HepG2 (cell line): Measurements from ENCODE around the gene LDB3. TPM values are rescaled to one million over a fixed set of nuclear protein-coding genes. Genes with fewer than 3 reads are reported as not detected.

Experiments used
- ATAC-seq: fragments of 200-7000 bp; cut with Tn5 transposase; 3 replicates; pipeline ENCODE4 v1.9.1; 2020; ENCODE audit warnings: mild to moderate bottlenecking, moderate library complexity
- BruUV-seq: library from RNA; stranded (reverse); fragments of 400-500 nt; replicated peaks from 2 replicates; lab custom pipeline; 2021; lab: Mats Ljungman, UMichigan
- CTCF ChIA-PET: fragments of 300-600 bp; formaldehyde crosslinking; extraction: SDS; loops from one replicate; lab custom pipeline; 2021; ENCODE audit warnings: low total read pairs, inconsistent platforms, low intra/inter-chr PET ratio; lab: Yijun Ruan, JAX
- POLR2A ChIA-PET: fragments of 350-600 bp; sonication (Branson Sonifier 250); formaldehyde crosslinking; loops from one replicate; lab custom pipeline; 2020; ENCODE audit warnings: antibody characterized with exemption, inconsistent platforms; lab: Yijun Ruan, JAX
- DNase-seq: peaks from one replicate; pipeline ENCODE4 v3.0.0-alpha.2; 2015; ENCODE audit warnings: low spot score
- FAIRE-seq: peaks from 3 replicates; lab custom pipeline; 2011; peaks lifted over from hg19 to GRCh38; lab: Jason Lieb, UNC
- H2AFZ ChIP-seq: one replicate; pipeline ENCODE4 v1.6.1; 2011; ENCODE audit warnings: low read length, inconsistent platforms
- H3K27ac ChIP-seq: fragments of 300-600 bp; 3 replicates; pipeline ENCODE4 v1.8.0; 2011; ENCODE audit warnings: mixed run types, mild to moderate bottlenecking, mixed read lengths, low read length, inconsistent platforms; ENCODE audit not compliant: insufficient read depth; ENCODE audit errors: extremely low read length
- H3K27me3 ChIP-seq, 2 experiments: fragments of 200-600 bp in 1 of 2; 2 replicates in 1 of 2; 3 replicates in 1 of 2; pipeline versions ENCODE4 v1.6.0 to v1.8.0; 2011; ENCODE audit warnings: low read length in 2 of 2, mild to moderate bottlenecking in 2 of 2, moderate library complexity in 2 of 2, inconsistent platforms in 1 of 2; ENCODE audit not compliant: insufficient read depth in 2 of 2, control insufficient read depth in 1 of 2
- H3K36me3 ChIP-seq, 2 experiments: fragments of 200-600 bp in 1 of 2; replicated peaks in 1 of 2; 2 replicates in 1 of 2; 3 replicates in 1 of 2; pipeline versions ENCODE4 v1.5.1 to v1.8.0; 2011; ENCODE audit warnings: low read length in 2 of 2, inconsistent platforms in 1 of 2; ENCODE audit not compliant: insufficient read depth in 2 of 2, control insufficient read depth in 1 of 2
- H3K4me1 ChIP-seq: 2 replicates; pipeline ENCODE4 v1.5.1; 2012; ENCODE audit warnings: low read length, inconsistent platforms; ENCODE audit not compliant: insufficient read depth
- H3K4me2 ChIP-seq: 2 replicates; pipeline ENCODE4 v1.6.0; 2011; ENCODE audit warnings: low read depth, low read length, inconsistent platforms
- H3K4me3 ChIP-seq, 3 experiments: fragments of 200-600 bp in 1 of 3; sonication (generic), shearing (Covaris generic) in 1 of 3; replicated peaks in 1 of 3; 2 replicates each; pipeline ENCODE4 v1.5.1; 2011 to 2016; ENCODE audit warnings: low read length in 3 of 3, inconsistent platforms in 2 of 3, low read depth in 2 of 3, mild to moderate bottlenecking in 2 of 3, control low read depth in 1 of 3, mixed read lengths in 1 of 3; ENCODE audit not compliant: insufficient read depth in 1 of 3
- H3K79me2 ChIP-seq: one replicate; pipeline ENCODE4 v1.6.1; 2011; ENCODE audit warnings: low read length, inconsistent platforms; ENCODE audit not compliant: insufficient read depth
- H3K9ac ChIP-seq: 2 replicates; pipeline ENCODE4 v1.6.0; 2011; ENCODE audit warnings: mild to moderate bottlenecking, low read depth, low read length, inconsistent platforms; ENCODE audit not compliant: insufficient read depth
- H3K9me3 ChIP-seq: 2 replicates; pipeline ENCODE4 v1.5.1; 2012; ENCODE audit warnings: mild to moderate bottlenecking, low read length
- H4K20me1 ChIP-seq: 2 replicates; pipeline ENCODE4 v1.6.0; 2011; ENCODE audit warnings: inconsistent platforms, mild to moderate bottlenecking, low read length, moderate library complexity; ENCODE audit not compliant: insufficient read depth
- BORCS8-MEF2B ChIP-seq: sonication (generic); formaldehyde crosslinking; IDR thresholded peaks from 2 replicates; pipeline ENCODE4 v1.8.0; 2022; ENCODE audit warnings: mild to moderate bottlenecking, missing genetic modification reagents
- KLF13 ChIP-seq: sonication (generic); formaldehyde crosslinking; IDR thresholded peaks from 2 replicates; pipeline ENCODE4 v1.4.0; 2020; ENCODE audit warnings: mild to moderate bottlenecking, missing genetic modification reagents
- MTA3 ChIP-seq: sonication (generic); formaldehyde crosslinking; IDR thresholded peaks from 2 replicates; pipeline ENCODE4 v1.4.0; 2020; ENCODE audit warnings: missing genetic modification reagents
- SETDB1 ChIP-seq: sonication (generic); formaldehyde crosslinking; IDR thresholded peaks from 2 replicates; pipeline ENCODE4 v1.5.1; 2020; ENCODE audit warnings: missing genetic modification reagents, mild to moderate bottlenecking, borderline replicate concordance
- SP1 ChIP-seq, 2 experiments: fragments of 450-650 bp in 1 of 2; sonication (generic) in 1 of 2; formaldehyde crosslinking in 1 of 2; IDR thresholded peaks; 2 replicates each; pipeline versions ENCODE4 v1.4.0 to v1.6.1; 2016 to 2020; ENCODE audit warnings: missing genetic modification reagents in 1 of 2
- TGIF2 ChIP-seq: IDR thresholded peaks from 2 replicates; pipeline ENCODE4 v1.6.1; 2016; ENCODE audit warnings: control low read depth, missing compliant biosample characterization
- THYN1 ChIP-seq: sonication (generic); formaldehyde crosslinking; IDR thresholded peaks from 2 replicates; pipeline ENCODE4 v1.8.1; 2023; ENCODE audit warnings: low read depth, mild to moderate bottlenecking, moderate library complexity, missing genetic modification reagents, borderline replicate concordance
- ZNF720 ChIP-seq: sonication (generic); formaldehyde crosslinking; IDR thresholded peaks from 2 replicates; pipeline ENCODE4 v1.4.0; 2020; ENCODE audit warnings: missing genetic modification reagents
- ZNF891 ChIP-seq: sonication (generic); formaldehyde crosslinking; IDR thresholded peaks from 2 replicates; pipeline ENCODE4 v1.5.0; 2020; ENCODE audit warnings: mild to moderate bottlenecking, missing genetic modification reagents
- WGBS: methylation state at CpG from one replicate; pipeline ENCODE4 v1.1.6; 2017; ENCODE audit warnings: low lambda C conversion rate; 5-methylcytosine and 5-hydroxymethylcytosine counted together
- in situ Hi-C: cut with HindIII; loops from 2 replicates; pipeline ENCODE4 v1.10.0; 2017; ENCODE audit warnings: low pct_unique_long_range_greater_than_20kb; ENCODE audit not compliant: extremely low pct_ligation_motif_present
- intact Hi-C: fragments of 100-400 bp; cut with micrococcal nuclease; formaldehyde crosslinking; loops from one replicate; pipeline ENCODE4 v1.10.0; 2022; ENCODE audit not compliant: unreplicated experiment
- polyA plus RNA-seq, 8 experiments: library from polyadenylated mRNA; depleted of rRNA in 3 of 8; stranded (reverse) in 7 of 8; unstranded in 1 of 8; fragments of >200 nt; fragmentation: Illumina TruSeq in 4 of 8; extraction: Trizol in 4 of 8; gene quantifications; 2 replicates each; pipeline versions ENCODE4 v1.2.1 to v1.2.3, GENCODE V29; 2011 to 2016; ENCODE audit warnings: low read depth in 4 of 8, missing spikeins in 1 of 8, mixed read lengths in 1 of 8; ENCODE audit not compliant: insufficient read depth in 1 of 8
- total RNA-seq, 5 experiments: library from RNA; depleted of rRNA; stranded (reverse); fragments of >200 nt; fragmentation: Illumina TruSeq; extraction: Trizol; gene quantifications; 2 replicates each; pipeline ENCODE4 v1.2.3, GENCODE V29; 2016; ENCODE audit warnings: low read depth in 1 of 5
- TF ChIP-seq, protein P1 (sequence below), 2 experiments: sonication (generic) in 1 of 2; formaldehyde crosslinking in 1 of 2; IDR thresholded peaks; 2 replicates each; pipeline versions ENCODE4 v1.4.0 to v1.6.1; 2016 to 2020; ENCODE audit warnings: borderline replicate concordance in 1 of 2, low read depth in 1 of 2, mild to moderate bottlenecking in 1 of 2, missing genetic modification reagents in 1 of 2
- TF ChIP-seq, protein P2 (sequence below): sonication (generic); formaldehyde crosslinking; IDR thresholded peaks from 2 replicates; pipeline ENCODE4 v1.4.0; 2020; ENCODE audit warnings: mild to moderate bottlenecking, missing genetic modification reagents

The LDB3 gene
- total and polyA plus RNA-seq, 2 of the 13 experiments (the other 11 are each of a cell fraction or from before 2014, with no cell fraction given): not detected

DNA sequence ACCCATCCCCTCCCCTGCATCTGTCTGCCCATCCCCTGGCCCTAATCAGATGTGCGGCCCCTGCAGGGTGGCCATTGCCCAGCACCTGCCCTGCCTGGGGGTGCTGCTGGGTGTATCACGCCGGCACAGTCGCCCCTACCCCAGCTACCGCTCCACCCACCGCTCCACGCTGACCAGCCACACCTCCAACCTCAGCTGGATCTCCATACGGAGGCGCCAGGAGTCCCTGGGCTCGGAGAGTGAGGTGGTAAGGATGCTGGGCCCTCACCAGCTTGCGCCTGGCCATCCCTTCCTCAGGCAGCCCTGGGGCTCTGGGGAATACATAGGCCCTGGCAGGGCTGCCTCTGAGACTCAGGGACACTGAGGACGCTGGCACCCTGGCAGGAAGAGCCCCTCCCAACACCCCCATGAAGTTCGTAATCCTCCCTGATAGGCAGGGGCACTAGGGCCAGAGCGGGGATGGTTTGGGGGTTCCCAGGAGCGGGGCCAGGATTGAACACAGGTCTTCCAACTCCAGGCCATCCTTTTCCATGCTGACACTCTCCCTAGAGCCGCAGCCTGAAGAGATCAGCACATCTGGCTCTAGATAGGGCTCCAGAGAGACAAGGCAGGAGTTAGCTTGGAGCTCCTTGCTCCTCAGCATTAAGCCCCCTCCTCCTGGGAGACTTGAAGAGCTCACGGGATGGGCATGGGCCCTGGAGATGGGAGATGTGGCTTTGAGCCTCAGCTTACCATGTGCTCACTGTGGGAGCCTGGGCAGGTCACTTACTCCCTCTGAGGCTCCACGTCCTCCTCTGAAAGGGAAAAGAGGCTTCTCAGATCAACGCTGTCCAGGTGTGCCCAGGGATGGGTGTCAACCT, 5.9 kb upstream of the LDB3 start:
- TF ChIP-seq SP1 (IDR thresholded peaks at IDR 0.05): no peak
- no peak for TF ChIP-seq SP1 (CRISPR knock-in tag; IDR thresholded peaks at IDR 0.05)
- no peak for TF ChIP-seq BORCS8-MEF2B
- TF ChIP-seq THYN1 (CRISPR knock-in tag): no peak
- no peak for TF ChIP-seq ZNF891 (CRISPR knock-in tag)
- no peak for TF ChIP-seq SETDB1 (CRISPR knock-in tag)
- no peak for TF ChIP-seq TGIF2 (CRISPR knock-in tag)
- no peak for TF ChIP-seq MTA3
- TF ChIP-seq, protein P1, sequence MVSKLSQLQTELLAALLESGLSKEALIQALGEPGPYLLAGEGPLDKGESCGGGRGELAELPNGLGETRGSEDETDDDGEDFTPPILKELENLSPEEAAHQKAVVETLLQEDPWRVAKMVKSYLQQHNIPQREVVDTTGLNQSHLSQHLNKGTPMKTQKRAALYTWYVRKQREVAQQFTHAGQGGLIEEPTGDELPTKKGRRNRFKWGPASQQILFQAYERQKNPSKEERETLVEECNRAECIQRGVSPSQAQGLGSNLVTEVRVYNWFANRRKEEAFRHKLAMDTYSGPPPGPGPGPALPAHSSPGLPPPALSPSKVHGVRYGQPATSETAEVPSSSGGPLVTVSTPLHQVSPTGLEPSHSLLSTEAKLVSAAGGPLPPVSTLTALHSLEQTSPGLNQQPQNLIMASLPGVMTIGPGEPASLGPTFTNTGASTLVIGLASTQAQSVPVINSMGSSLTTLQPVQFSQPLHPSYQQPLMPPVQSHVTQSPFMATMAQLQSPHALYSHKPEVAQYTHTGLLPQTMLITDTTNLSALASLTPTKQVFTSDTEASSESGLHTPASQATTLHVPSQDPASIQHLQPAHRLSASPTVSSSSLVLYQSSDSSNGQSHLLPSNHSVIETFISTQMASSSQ (IDR thresholded peaks at IDR 0.05; ENCODE audit: low read depth): no peak
- TF ChIP-seq, protein P1 (CRISPR knock-in tag; IDR thresholded peaks at IDR 0.05; ENCODE audit: borderline replicate concordance): no peak
- TF ChIP-seq ZNF720: no peak
- TF ChIP-seq, protein P2, sequence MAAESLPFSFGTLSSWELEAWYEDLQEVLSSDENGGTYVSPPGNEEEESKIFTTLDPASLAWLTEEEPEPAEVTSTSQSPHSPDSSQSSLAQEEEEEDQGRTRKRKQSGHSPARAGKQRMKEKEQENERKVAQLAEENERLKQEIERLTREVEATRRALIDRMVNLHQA (CRISPR knock-in tag): no peak
- TF ChIP-seq KLF13 (CRISPR knock-in tag): no peak
- FAIRE-seq: no peak
- Histone ChIP-seq H3K4me1 (no peaks in the 10 kb centered on the region), H3K9me3 (no peaks in the 10 kb centered on the region), H3K27ac (no peak overlapping the region), H3K4me3 (no peak overlapping the region), H4K20me1 (no peaks in the 10 kb centered on the region), H3K9ac (no peak overlapping the region), H3K4me2 (no peak overlapping the region), H3K79me2 (no peaks in the 10 kb centered on the region), H3K27me3 (peaks cover 22 to 88% of the 10 kb centered on the region in 2 experiments), H3K36me3 (no peaks in the 10 kb centered on the region), H2AFZ (no peak overlapping the region)
- DNase-seq: no peak
- POLR2A ChIA-PET: no interaction called here
- intact Hi-C loops (no loop called here), in situ Hi-C loops (no loop called here)
- ATAC-seq: no peak
- WGBS: 35% methylated on average over 11 of the region's 19 CpGs
- CTCF ChIA-PET: no interaction called here
- BruUV-seq: no TSS peak
